HG03135 (cell line): ENCODE measurements around the gene TLR10.
"Not testable (repeated sequence)": the region's sequence is repeated elsewhere in the genome, so short reads cannot be mapped to it uniquely, and the experiment has no call there.

Source experiments
- ATAC-seq: cut with Tn5 transposase; IDR thresholded peaks from one replicate; pipeline ENCODE4 v1.9.1; 2021; ENCODE audit warnings: mild to moderate bottlenecking, moderate library complexity; ENCODE audit not compliant: unreplicated experiment

The TLR10 gene

DNA sequence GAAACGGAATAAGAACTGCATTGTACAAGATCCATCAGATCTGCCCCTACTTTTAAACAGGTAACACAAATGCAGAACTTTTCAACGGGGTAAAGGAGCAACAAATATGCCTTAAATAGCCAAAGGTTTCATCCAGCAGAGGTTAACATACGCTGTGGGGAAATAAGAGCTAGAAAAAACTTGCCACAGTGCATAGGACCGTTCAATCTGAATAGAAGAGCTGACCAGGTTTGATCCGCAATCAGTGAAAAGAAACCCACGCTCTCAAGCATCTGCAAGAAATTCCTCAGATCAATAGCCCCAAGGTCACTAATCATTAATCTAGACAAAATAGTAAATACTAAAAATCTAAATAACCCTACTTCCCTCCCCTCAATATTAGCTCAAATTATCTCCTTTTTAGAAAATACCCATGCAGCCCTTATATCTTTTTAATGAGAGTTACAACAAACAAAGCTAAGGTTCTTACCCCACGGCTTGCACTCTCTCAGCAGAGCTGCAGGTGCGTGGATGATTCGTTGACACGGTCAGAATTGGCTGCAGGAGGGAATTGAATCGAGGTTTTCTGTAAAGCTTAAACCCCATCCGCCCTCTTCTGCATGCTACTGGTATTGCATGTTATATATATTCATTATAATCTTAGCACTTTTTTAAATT lies at the start of gene TLR10:
TLR10 (minus strand) TSS at position 539 of the 657 bp plus-strand sequence. CDS start 7,400 bp downstream, outside the sequence.
- ATAC-seq = peak; percentile 61

DNA sequence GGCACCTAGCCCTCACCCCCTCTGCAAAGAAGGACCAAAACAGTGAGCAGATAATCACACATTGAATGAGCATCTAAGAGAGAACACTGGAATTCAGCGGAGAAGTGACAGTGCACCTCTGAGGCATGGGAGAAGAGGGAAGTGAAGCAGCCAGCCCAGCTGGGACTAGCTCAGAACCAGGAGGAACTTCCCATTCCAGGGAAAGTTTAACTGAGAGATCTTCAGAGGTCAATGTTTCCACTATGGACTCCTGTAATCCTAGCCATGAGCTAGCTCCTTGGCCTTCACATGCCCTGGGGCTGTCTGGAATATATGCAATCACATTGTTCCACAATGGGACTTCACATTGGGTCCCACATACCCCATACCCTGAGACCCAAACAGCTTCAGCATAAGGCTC lies 49.4 kb upstream of the TLR10 start:
- no peak for ATAC-seq

- no peak for ATAC-seq
Measured at GRCh38 chr4:38831653-38832052, 48.9 kb upstream of the TLR10 start.

DNA sequence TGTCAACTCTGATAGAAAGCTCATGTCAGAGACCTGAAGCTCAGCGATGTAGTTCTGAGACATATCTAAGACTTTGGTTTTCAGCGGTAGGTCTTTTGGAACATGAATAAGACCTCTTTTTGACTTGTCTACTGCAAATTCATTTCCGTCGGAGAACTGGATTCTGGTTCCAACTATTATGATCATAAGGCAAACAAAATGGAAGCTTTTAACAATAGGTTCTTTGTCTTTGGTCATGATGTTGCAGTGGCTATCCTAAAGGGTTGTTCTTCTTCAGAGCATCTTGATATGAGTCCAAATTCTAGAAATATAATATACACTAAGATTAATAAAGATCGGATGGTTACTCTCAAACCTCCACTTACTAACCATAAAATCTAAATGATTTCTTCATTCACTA lies 46.4 kb upstream of the TLR10 start:
- no peak for ATAC-seq

DNA sequence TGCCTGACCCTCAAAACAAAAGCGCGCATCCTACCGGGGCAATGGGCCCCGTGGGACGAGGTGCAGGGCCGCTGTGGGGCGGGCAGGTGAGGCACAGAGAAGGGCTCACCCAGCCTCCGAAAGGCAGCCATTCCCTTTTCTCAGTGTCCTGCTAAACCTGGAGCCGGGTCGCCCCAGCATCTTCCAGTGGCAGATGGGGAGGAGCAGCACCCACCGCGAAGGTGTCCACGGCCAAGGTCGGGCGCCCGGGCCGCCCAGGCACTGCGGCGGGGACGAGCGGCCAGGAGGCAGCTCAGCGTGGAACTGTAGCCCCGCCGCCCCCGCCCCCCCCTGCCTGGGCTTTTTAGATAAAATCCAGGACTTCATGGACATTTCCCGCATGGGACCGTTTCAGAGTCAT lies 41.0 kb upstream of the TLR10 start:
- no peak for ATAC-seq

- ATAC-seq = no peak
Measured at GRCh38 chr4:38822748-38823303, 40.0 kb upstream of the TLR10 start.

GRCh38 chr4:38821739-38822138 lies 38.9 kb upstream of the TLR10 start:
- no peak for ATAC-seq

DNA sequence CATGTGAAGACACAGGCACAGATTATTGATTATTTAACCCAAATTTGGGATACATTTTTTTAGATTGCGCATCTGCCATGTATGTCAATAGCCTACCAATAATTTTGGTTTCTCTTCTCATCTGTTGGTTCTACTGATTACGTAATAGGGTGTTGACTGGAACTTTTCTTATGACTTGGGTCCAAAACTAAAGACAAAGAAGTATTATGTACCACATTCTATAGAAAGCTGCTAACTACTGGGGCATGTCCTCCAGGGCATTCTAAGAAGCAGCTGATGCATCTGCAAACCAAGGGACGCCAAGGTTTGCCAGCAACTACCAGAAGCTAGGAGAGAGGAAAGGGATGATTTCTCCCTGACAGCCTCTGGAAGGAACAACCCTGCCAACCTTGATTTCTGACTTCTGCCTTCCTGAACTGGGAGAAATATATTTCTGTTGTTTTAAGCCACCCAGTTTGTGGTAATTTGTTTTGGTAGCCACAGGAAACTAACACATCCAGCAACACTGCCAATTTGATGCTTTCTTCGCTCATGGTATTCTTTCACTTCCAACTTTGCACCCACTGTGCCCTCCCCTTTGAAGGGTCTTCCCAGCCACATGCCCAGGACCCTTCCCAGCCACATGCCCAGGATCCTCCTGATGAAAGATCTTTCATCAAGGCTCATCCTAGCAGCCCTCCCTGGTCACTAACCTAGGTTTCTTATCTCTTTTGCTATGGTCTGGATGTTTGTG lies 37.7 kb upstream of the TLR10 start:
- ATAC-seq = peak; percentile 62

GRCh38 chr4:38819569-38819968 lies 36.8 kb upstream of the TLR10 start:
- ATAC-seq = no peak

GRCh38 chr4:38818441-38818976 lies 35.7 kb upstream of the TLR10 start:
- ATAC-seq = peak; percentile 44

- no peak for ATAC-seq
Measured at GRCh38 chr4:38815885-38816782, 33.3 kb upstream of the TLR10 start.

GRCh38 chr4:38814386-38814785 lies 31.6 kb upstream of the TLR10 start:
- no peak for ATAC-seq

- ATAC-seq = no peak
Measured at GRCh38 chr4:38811297-38811696, 28.5 kb upstream of the TLR10 start.

- ATAC-seq = not testable (repeated sequence)
Measured at GRCh38 chr4:38807462-38807861, 24.7 kb upstream of the TLR10 start.

- ATAC-seq = not testable (repeated sequence)
Measured at GRCh38 chr4:38806251-38806650, 23.5 kb upstream of the TLR10 start.

DNA sequence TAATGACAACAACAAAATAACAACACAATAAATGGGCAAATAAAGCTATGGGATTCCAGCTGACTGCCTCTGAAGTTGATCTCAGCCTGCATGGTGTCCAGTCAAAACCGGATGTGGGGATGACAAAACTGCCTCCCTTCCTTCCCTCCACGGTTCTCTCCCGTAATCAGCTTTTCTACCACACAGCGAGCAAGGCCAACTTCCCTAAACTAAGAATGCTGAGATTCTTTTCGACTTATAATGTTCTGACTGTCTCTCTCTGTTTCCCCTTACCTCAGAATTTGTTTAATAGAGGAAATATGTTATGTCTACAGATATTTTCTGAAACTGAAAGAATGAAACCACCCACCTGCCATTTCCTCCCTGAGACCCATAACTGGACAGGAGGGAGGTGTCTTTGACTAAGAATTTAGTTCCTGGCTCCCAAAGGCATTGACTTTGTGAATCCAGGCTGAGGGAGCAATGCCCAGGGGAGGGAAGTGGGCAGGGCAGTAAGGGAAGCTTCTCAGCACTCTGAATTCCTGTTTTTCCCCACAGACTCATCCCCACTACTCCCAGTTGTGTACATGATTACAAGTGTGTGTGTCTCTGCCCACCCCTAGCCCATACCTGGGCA lies 22.8 kb upstream of the TLR10 start:
- ATAC-seq = peak; percentile 74

- ATAC-seq = peak; percentile 40
Measured at GRCh38 chr4:38804654-38805295, 22.0 kb upstream of the TLR10 start, which contains the start of gene TLR1. Gene TLR1, minus strand, starts transcription at chr4:38804791. Its CDS starts 5,960 bp downstream, at chr4:38798831.

GRCh38 chr4:38803833-38804653 lies 21.3 kb upstream of the TLR10 start:
- peak; percentile 49 for ATAC-seq
